Suprapubic skin (tissue), 4 donors: Measurements from ENCODE around the gene LCN12.

ENCODE experiments used
- CTCF ChIP-seq, 2 donors: fragments of 200-600 bp in 1 of 2; fragments of 450-650 bp in 1 of 2; sonication (generic) in 1 of 2; IDR thresholded peaks; one replicate each; pipeline ENCODE4 v1.5.1; 2016 to 2019; ENCODE audit warnings: antibody characterized with exemption in 2 of 2, mild to moderate bottlenecking in 1 of 2, moderate library complexity in 1 of 2
- EP300 ChIP-seq: sonication (generic); formaldehyde crosslinking; IDR thresholded peaks from one replicate; pipeline ENCODE4 v1.6.1; 2017; ENCODE audit warnings: antibody characterized with exemption
- POLR2A ChIP-seq, 2 donors: fragments of 450-650 bp; IDR thresholded peaks; one replicate each; pipeline ENCODE4 v1.6.1; 2017; ENCODE audit warnings: antibody characterized with exemption in 2 of 2, mild to moderate bottlenecking in 2 of 2, moderate library complexity in 2 of 2
- POLR2AphosphoS5 ChIP-seq, 3 donors: sonication (generic); formaldehyde crosslinking; IDR thresholded peaks; one replicate each; pipeline ENCODE4 v1.6.1; 2017; ENCODE audit warnings: antibody characterized with exemption in 3 of 3

DNA sequence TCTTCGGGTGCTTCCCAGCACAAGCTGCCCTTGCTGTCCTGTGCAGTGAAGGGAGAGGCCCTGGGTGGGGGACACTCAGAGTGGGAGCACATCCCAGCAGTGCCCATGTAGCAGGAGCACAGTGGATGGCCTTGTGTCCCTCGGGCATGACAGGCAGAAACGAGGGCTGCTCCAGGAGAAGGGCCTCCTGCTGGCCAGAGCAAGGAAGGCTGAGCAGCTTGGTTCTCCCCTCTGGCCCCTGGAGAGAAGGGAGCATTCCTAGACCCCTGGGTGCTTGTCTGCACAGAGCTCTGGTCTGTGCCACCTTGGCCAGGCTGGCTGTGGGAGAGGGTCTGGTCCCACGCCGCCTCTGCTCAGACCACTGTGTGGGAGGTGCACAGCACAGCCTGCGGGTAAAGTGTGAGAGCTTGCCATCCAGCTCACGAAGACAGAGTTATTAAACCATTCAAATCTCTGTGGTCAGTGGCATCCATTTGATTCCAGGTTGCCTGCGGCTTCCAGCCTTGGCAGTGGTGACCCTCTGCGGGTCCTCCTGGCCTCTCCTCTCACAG lies 25.8 kb upstream of the LCN12 start:
- TF ChIP-seq CTCF (IDR thresholded peaks at IDR 0.05) (no peak), POLR2A (IDR thresholded peaks at IDR 0.05) (no peak), EP300 (no peak), POLR2AphosphoS5 (IDR thresholded peaks at IDR 0.05) (no peak)
